Smooth muscle cell (in vitro differentiated cells): ENCODE measurements around the gene PCBP3. TPM values are rescaled to one million over a fixed set of nuclear protein-coding genes. Genes with fewer than 3 reads are reported as not detected.

ENCODE experiments used
- DNase-seq: peaks from one replicate; lab custom pipeline; 2025; ENCODE audit not compliant: unreplicated experiment; lab: John Stamatoyannopoulos, UW
- H2AFZ ChIP-seq: fragments of 200-600 bp; sonication (generic); 2 replicates; pipeline ENCODE4 v1.6.0; 2016; ENCODE audit warnings: antibody characterized with exemption, low read depth, mild to moderate bottlenecking
- H3F3A ChIP-seq: fragments of 200-600 bp; sonication (generic); 2 replicates; pipeline ENCODE4 v1.6.0; 2017; ENCODE audit warnings: antibody characterized with exemption, low read depth
- H3K27ac ChIP-seq: fragments of 200-600 bp; sonication (generic); 2 replicates; pipeline ENCODE4 v1.5.1; 2016; ENCODE audit warnings: low read depth, mild to moderate bottlenecking
- H3K27me3 ChIP-seq: fragments of 200-600 bp; sonication (generic); 2 replicates; pipeline ENCODE4 v1.6.1; 2016; ENCODE audit warnings: low read depth, mild to moderate bottlenecking
- H3K36me3 ChIP-seq: fragments of 200-600 bp; sonication (generic); 2 replicates; pipeline ENCODE4 v1.5.1; 2016; ENCODE audit warnings: low read depth
- H3K4me1 ChIP-seq: fragments of 200-600 bp; sonication (generic); 2 replicates; pipeline ENCODE4 v1.5.1; 2016; ENCODE audit warnings: low read depth
- H3K4me2 ChIP-seq: fragments of 200-600 bp; sonication (generic); 2 replicates; pipeline ENCODE4 v1.6.0; 2016; ENCODE audit warnings: mild to moderate bottlenecking
- H3K4me3 ChIP-seq: fragments of 200-600 bp; sonication (generic); 2 replicates; pipeline ENCODE4 v1.5.1; 2016; ENCODE audit warnings: mild to moderate bottlenecking
- H3K79me2 ChIP-seq: fragments of 200-600 bp; sonication (generic); 2 replicates; pipeline ENCODE4 v1.6.0; 2016; ENCODE audit warnings: low read depth, mild to moderate bottlenecking
- H3K9ac ChIP-seq: fragments of 200-600 bp; sonication (generic); 2 replicates; pipeline ENCODE4 v1.6.0; 2016; ENCODE audit warnings: low read depth
- H3K9me3 ChIP-seq: fragments of 200-600 bp; sonication (generic); replicated peaks from 2 replicates; pipeline ENCODE4 v1.5.1; 2016; ENCODE audit warnings: low read depth
- H4K20me1 ChIP-seq: fragments of 200-600 bp; sonication (generic); 2 replicates; pipeline ENCODE4 v1.6.0; 2016; ENCODE audit warnings: low read depth
- CTCF ChIP-seq: fragments of 200-600 bp; sonication (generic); IDR thresholded peaks from 2 replicates; pipeline ENCODE4 v1.5.1; 2017; ENCODE audit warnings: borderline replicate concordance, mild to moderate bottlenecking, antibody characterized with exemption; ENCODE audit not compliant: insufficient read depth, poor library complexity, severe bottlenecking
- WGBS: methylation state at CpG from one replicate; pipeline ENCODE4 v1.1.7; 2016; ENCODE audit warnings: low lambda C conversion rate; 5-methylcytosine and 5-hydroxymethylcytosine counted together
- polyA plus RNA-seq: library from polyadenylated mRNA; unstranded; fragments of >200 nt; fragmentation: Nextera tagmentation; extraction: Ambion mirVana; gene quantifications from 2 replicates; pipeline ENCODE4 v1.2.1, GENCODE V29; 2016
- total RNA-seq: library from RNA; depleted of rRNA; stranded (reverse); fragments of >200 nt; gene quantifications from 2 replicates; pipeline ENCODE4 v1.2.3, GENCODE V29; 2014

PCBP3 gene
- total and polyA plus RNA-seq, 2 experiments from 2014 or later = 8.9 to 23.1 TPM

GRCh38 chr21:45839274-45839673 is 195.7 kb downstream of the PCBP3 start:
- no peaks in the 10 kb centered on the region for H3K4me1 ChIP-seq
- H3F3A ChIP-seq = no peaks in the 10 kb centered on the region
- H3K27me3 ChIP-seq = no peaks in the 10 kb centered on the region
- H3K79me2 ChIP-seq = no peaks in the 10 kb centered on the region
- H2AFZ ChIP-seq = no peak overlapping the region
- 96% methylated on average over 3 of the region's 3 CpGs for WGBS
- no peak overlapping the region for H3K9ac ChIP-seq
- no peak for TF ChIP-seq CTCF
- no peaks in the 10 kb centered on the region for H3K36me3 ChIP-seq
- H4K20me1 ChIP-seq = no peaks in the 10 kb centered on the region
- no peak overlapping the region for H3K4me2 ChIP-seq
- H3K4me3 ChIP-seq = no peak overlapping the region
- H3K9me3 ChIP-seq = peaks cover 9% of the 10 kb centered on the region
- DNase-seq = no peak
- H3K27ac ChIP-seq = no peak overlapping the region

DNA sequence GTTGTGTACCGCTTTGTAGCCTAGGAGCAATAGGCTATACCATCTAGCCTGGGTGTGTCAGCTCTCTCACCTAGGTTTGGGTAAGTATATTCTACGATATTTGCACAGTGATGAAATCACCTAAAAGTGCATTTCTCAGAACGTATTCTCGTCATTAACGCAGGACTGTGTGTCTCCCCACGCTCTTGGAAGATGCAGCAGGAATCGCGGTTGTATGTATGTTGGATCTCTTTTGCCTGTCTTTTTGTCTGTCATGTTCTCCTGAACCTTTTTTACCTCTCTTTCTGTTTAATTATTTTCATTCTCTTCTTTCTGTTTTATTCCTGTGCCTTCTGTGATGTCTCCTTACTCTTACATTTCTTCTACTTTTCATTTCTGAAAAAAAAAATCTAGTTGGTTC is 197.5 kb downstream of the PCBP3 start:
- H3K4me3 ChIP-seq = no peak overlapping the region
- WGBS = 83% methylated on average over 8 of the region's 8 CpGs
- H3K9me3 ChIP-seq = peaks cover 9% of the 10 kb centered on the region
- H4K20me1 ChIP-seq = no peaks in the 10 kb centered on the region
- H3K9ac ChIP-seq = no peak overlapping the region
- no peaks in the 10 kb centered on the region for H3F3A ChIP-seq
- no peaks in the 10 kb centered on the region for H3K36me3 ChIP-seq
- H3K27me3 ChIP-seq = no peaks in the 10 kb centered on the region
- no peak overlapping the region for H3K4me2 ChIP-seq
- DNase-seq = no peak
- no peaks in the 10 kb centered on the region for H3K79me2 ChIP-seq
- H2AFZ ChIP-seq = no peak overlapping the region
- no peaks in the 10 kb centered on the region for H3K4me1 ChIP-seq
- H3K27ac ChIP-seq = no peak overlapping the region
- TF ChIP-seq CTCF = no peak

GRCh38 chr21:45843426-45843825 is 199.9 kb downstream of the PCBP3 start:
- 92% methylated on average over 2 of the region's 2 CpGs for WGBS
- Histone ChIP-seq H3K9ac (no peak overlapping the region), H3F3A (no peaks in the 10 kb centered on the region)

More at GRCh38 chr21:45843426-45843825, 199.9 kb downstream of the PCBP3 start:
- no peak overlapping the region for H3K4me3 ChIP-seq
- H4K20me1 ChIP-seq = no peaks in the 10 kb centered on the region
- H2AFZ ChIP-seq = no peak overlapping the region
- H3K4me2 ChIP-seq = no peak overlapping the region
- no peaks in the 10 kb centered on the region for H3K79me2 ChIP-seq
- TF ChIP-seq CTCF = no peak
- no peaks in the 10 kb centered on the region for H3K27me3 ChIP-seq
- no peaks in the 10 kb centered on the region for H3K4me1 ChIP-seq
- H3K36me3 ChIP-seq = no peaks in the 10 kb centered on the region
- H3K9me3 ChIP-seq = peaks cover 9% of the 10 kb centered on the region
- DNase-seq = no peak
- no peak overlapping the region for H3K27ac ChIP-seq
